Right atrium auricular region (tissue), 2 donors: Measurements from ENCODE around the gene NACC2. TPM values are rescaled to one million over a fixed set of nuclear protein-coding genes. Genes with fewer than 3 reads are reported as not detected.

Experiments
- DNase-seq: peaks from one replicate; pipeline ENCODE4 v3.0.0-alpha.2; 2019; ENCODE audit warnings: low spot score
- H3K27ac ChIP-seq, 2 donors: fragments of 200-600 bp; sonication (generic); 1 replicate in 1 of 2; 2 replicates in 1 of 2; pipeline ENCODE4 v1.5.1; 2016 to 2019
- H3K27me3 ChIP-seq, 2 donors: fragments of 200-600 bp; sonication (generic); one replicate each; pipeline versions ENCODE4 v1.5.1 to v1.6.0; 2017 to 2019
- H3K36me3 ChIP-seq: fragments of 200-600 bp; sonication (generic); one replicate; pipeline ENCODE4 v1.5.1; 2016
- H3K4me1 ChIP-seq, 2 donors: fragments of 200-600 bp; sonication (generic); one replicate each; pipeline versions ENCODE4 v1.5.1 to v1.6.0; 2017 to 2019
- H3K4me3 ChIP-seq, 2 donors: fragments of 200-600 bp; sonication (generic); 1 replicate in 1 of 2; 2 replicates in 1 of 2; pipeline ENCODE4 v1.5.1; 2017 to 2019; ENCODE audit warnings: mild to moderate bottlenecking in 1 of 2, moderate library complexity in 1 of 2
- H3K9me3 ChIP-seq, 2 donors: fragments of 200-600 bp; sonication (generic); one replicate each; pipeline ENCODE4 v1.5.1; 2019
- CTCF ChIP-seq, 2 donors: fragments of 200-600 bp; sonication (generic); IDR thresholded peaks; one replicate each; pipeline ENCODE4 v1.5.1; 2019; ENCODE audit warnings: antibody characterized with exemption in 2 of 2
- total RNA-seq, 2 donors: library from RNA; depleted of rRNA; stranded (reverse); fragments of >200 nt; gene quantifications; one replicate each; pipeline ENCODE4 v1.1.0, GENCODE V29; 2016

The NACC2 gene
- total RNA-seq, 2 donors from 2014 or later = 49.1 to 55.5 TPM

- no peaks in the 10 kb centered on the region for H3K9me3 ChIP-seq
- H3K36me3 ChIP-seq = no peaks in the 10 kb centered on the region
- H3K4me1 ChIP-seq = peaks cover 5 to 42% of the 10 kb centered on the region in 2 donors
- H3K27me3 ChIP-seq = no peaks in the 10 kb centered on the region
- no peak for DNase-seq
- no peak for TF ChIP-seq CTCF (IDR thresholded peaks at IDR 0.05)
- no peak overlapping the region for H3K27ac ChIP-seq
- H3K4me3 ChIP-seq = no peak overlapping the region
These were observed 5.9 kb upstream of the NACC2 start for GRCh38 chr9:136100700-136101614.

- Histone ChIP-seq H3K4me1 (peaks cover 0 to 31% of the 10 kb centered on the region in 2 donors), H3K27ac (no peak overlapping the region), H3K36me3 (no peaks in the 10 kb centered on the region), H3K27me3 (no peaks in the 10 kb centered on the region), H3K9me3 (no peaks in the 10 kb centered on the region), H3K4me3 (no peak overlapping the region)
- DNase-seq = no peak
- TF ChIP-seq CTCF (IDR thresholded peaks at IDR 0.05) = no peak
These were observed 4.5 kb upstream of the NACC2 start for GRCh38 chr9:136099542-136099941.

GRCh38 chr9:136098844-136099243, 3.8 kb upstream of the NACC2 start:
- peak in 1 of 2 donors; percentile 21 for TF ChIP-seq CTCF (IDR thresholded peaks at IDR 0.05)
- Histone ChIP-seq H3K27ac (peak overlapping the region; percentile 14 to 60), H3K36me3 (no peaks in the 10 kb centered on the region), H3K4me1 (peaks cover 0 to 27% of the 10 kb centered on the region in 2 donors), H3K4me3 (no peak overlapping the region), H3K27me3 (no peaks in the 10 kb centered on the region), H3K9me3 (no peaks in the 10 kb centered on the region)
- DNase-seq = no peak

GRCh38 chr9:136098210-136098609, 3.1 kb upstream of the NACC2 start:
- H3K27ac ChIP-seq = peak overlapping the region in 1 of 2 donors; percentile 14
- no peaks in the 10 kb centered on the region for H3K36me3 ChIP-seq
- TF ChIP-seq CTCF (IDR thresholded peaks at IDR 0.05) = no peak
- no peaks in the 10 kb centered on the region for H3K27me3 ChIP-seq
- H3K4me1 ChIP-seq = peaks cover 0 to 31% of the 10 kb centered on the region in 2 donors
- H3K9me3 ChIP-seq = no peaks in the 10 kb centered on the region
- no peak for DNase-seq
- H3K4me3 ChIP-seq = no peak overlapping the region

- no peaks in the 10 kb centered on the region for H3K9me3 ChIP-seq
- TF ChIP-seq CTCF (IDR thresholded peaks at IDR 0.05) = no peak
- no peak for DNase-seq
- peak overlapping the region in 1 of 2 donors; percentile 91 for H3K27ac ChIP-seq
- peaks cover 0 to 47% of the 10 kb centered on the region in 2 donors for H3K4me1 ChIP-seq
- no peak overlapping the region for H3K4me3 ChIP-seq
- no peaks in the 10 kb centered on the region for H3K36me3 ChIP-seq
- H3K27me3 ChIP-seq = no peaks in the 10 kb centered on the region
These were observed 1.5 kb upstream of the NACC2 start for GRCh38 chr9:136096505-136097001.
